ENCODE results near the gene INHBA.

DNA sequence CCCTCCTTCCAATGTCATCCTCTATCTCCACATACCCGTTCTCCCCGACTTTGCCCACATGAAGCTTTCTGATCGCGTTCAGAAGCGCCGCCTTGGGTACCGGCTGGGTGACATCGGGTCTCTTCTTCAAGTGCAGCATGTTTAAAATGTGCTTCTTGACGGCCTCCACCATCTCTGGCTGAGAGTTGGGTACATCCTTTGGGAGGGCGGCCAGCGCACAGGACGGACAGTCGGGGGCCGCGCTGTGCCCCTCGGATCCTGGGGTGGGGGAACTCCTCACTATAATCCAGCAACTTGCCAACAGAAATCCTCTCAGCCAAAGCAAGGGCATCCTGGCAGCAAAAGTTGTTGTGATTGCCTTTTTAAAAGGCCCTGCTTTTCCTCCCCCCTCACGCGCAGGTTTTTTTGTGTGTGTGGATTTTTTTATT is 2.8 kb downstream of the INHBA start:
- TF ChIP-seq, protein P1, sequence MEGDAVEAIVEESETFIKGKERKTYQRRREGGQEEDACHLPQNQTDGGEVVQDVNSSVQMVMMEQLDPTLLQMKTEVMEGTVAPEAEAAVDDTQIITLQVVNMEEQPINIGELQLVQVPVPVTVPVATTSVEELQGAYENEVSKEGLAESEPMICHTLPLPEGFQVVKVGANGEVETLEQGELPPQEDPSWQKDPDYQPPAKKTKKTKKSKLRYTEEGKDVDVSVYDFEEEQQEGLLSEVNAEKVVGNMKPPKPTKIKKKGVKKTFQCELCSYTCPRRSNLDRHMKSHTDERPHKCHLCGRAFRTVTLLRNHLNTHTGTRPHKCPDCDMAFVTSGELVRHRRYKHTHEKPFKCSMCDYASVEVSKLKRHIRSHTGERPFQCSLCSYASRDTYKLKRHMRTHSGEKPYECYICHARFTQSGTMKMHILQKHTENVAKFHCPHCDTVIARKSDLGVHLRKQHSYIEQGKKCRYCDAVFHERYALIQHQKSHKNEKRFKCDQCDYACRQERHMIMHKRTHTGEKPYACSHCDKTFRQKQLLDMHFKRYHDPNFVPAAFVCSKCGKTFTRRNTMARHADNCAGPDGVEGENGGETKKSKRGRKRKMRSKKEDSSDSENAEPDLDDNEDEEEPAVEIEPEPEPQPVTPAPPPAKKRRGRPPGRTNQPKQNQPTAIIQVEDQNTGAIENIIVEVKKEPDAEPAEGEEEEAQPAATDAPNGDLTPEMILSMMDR (conservative IDR thresholded peaks at IDR 0.05; ENCODE audit: low read length) = no peak
- no peak for TF ChIP-seq EZH2phosphoT487 (IDR thresholded peaks at IDR 0.05; ENCODE audit: borderline replicate concordance, low read depth, low read length)
